KOPT-K1 (cell line): ENCODE data around the gene GRIA3.
"Not testable (repeated sequence)": the region's sequence is repeated elsewhere in the genome, so short reads cannot be mapped to it uniquely, and the experiment has no call there.

Experiments
- H3K27ac ChIP-seq: fragments of 200-600 bp; sonication (generic); 2 replicates; pipeline ENCODE4 v1.5.1; 2016; ENCODE audit warnings: antibody characterized with exemption, mild to moderate bottlenecking, low read depth, low read length; ENCODE audit not compliant: poor library complexity, severe bottlenecking
- H3K36me3 ChIP-seq: fragments of 200-600 bp; sonication (generic); 2 replicates; pipeline ENCODE4 v1.5.1; 2017; ENCODE audit warnings: antibody characterized with exemption, mild to moderate bottlenecking, low read length, moderate library complexity; ENCODE audit not compliant: insufficient read depth
- H3K9me3 ChIP-seq: fragments of 200-600 bp; sonication (generic); 2 replicates; pipeline ENCODE4 v1.5.1; 2017; ENCODE audit warnings: antibody characterized with exemption, low read length, mild to moderate bottlenecking; ENCODE audit not compliant: insufficient read depth, poor library complexity, severe bottlenecking

Gene GRIA3

GRCh38 chrX:123422875-123423274 is 238.8 kb downstream of the GRIA3 start:
- Histone ChIP-seq H3K9me3 (no peaks in the 10 kb centered on the region), H3K36me3 (no peaks in the 10 kb centered on the region), H3K27ac (no peak overlapping the region)

- Histone ChIP-seq H3K36me3 (no peaks in the 10 kb centered on the region), H3K9me3 (no peaks in the 10 kb centered on the region), H3K27ac (no peak overlapping the region)
Measured at GRCh38 chrX:123424546-123424945, 240.5 kb downstream of the GRIA3 start.

GRCh38 chrX:123425471-123425870 is 241.4 kb downstream of the GRIA3 start:
- H3K27ac ChIP-seq = no peak overlapping the region
- no peaks in the 10 kb centered on the region for H3K9me3 ChIP-seq
- H3K36me3 ChIP-seq = no peaks in the 10 kb centered on the region

GRCh38 chrX:123425904-123426303 is 241.8 kb downstream of the GRIA3 start:
- no peaks in the 10 kb centered on the region for H3K9me3 ChIP-seq
- H3K36me3 ChIP-seq = no peaks in the 10 kb centered on the region

GRCh38 chrX:123432361-123433150 is 248.5 kb downstream of the GRIA3 start:
- Histone ChIP-seq H3K27ac (no peak overlapping the region), H3K36me3 (no peaks in the 10 kb centered on the region), H3K9me3 (no peaks in the 10 kb centered on the region)

More at GRCh38 chrX:123425904-123426303, 241.8 kb downstream of the GRIA3 start:
- no peak overlapping the region for H3K27ac ChIP-seq

- no peaks in the 10 kb centered on the region for H3K36me3 ChIP-seq
- no peaks in the 10 kb centered on the region for H3K9me3 ChIP-seq
- H3K27ac ChIP-seq = no peak overlapping the region
Measured at GRCh38 chrX:123436512-123437136, 252.5 kb downstream of the GRIA3 start.

- H3K36me3 ChIP-seq, H3K9me3 ChIP-seq, H3K27ac ChIP-seq: not testable (repeated sequence)
Measured at GRCh38 chrX:123439926-123440325, 255.8 kb downstream of the GRIA3 start.

GRCh38 chrX:123442764-123443163 is 258.7 kb downstream of the GRIA3 start:
- Histone ChIP-seq H3K27ac (no peak overlapping the region), H3K9me3 (no peaks in the 10 kb centered on the region), H3K36me3 (no peaks in the 10 kb centered on the region)

- Histone ChIP-seq H3K27ac (no peak overlapping the region), H3K9me3 (no peaks in the 10 kb centered on the region), H3K36me3 (no peaks in the 10 kb centered on the region)
Measured at GRCh38 chrX:123447506-123447905, 263.4 kb downstream of the GRIA3 start.

- Histone ChIP-seq H3K27ac (no peak overlapping the region), H3K9me3 (no peaks in the 10 kb centered on the region), H3K36me3 (no peaks in the 10 kb centered on the region)
Measured at GRCh38 chrX:123449335-123449734, 265.3 kb downstream of the GRIA3 start.

- H3K27ac ChIP-seq = no peak overlapping the region
- H3K9me3 ChIP-seq = no peaks in the 10 kb centered on the region
- H3K36me3 ChIP-seq = no peaks in the 10 kb centered on the region
Measured at GRCh38 chrX:123450222-123450621, 266.1 kb downstream of the GRIA3 start.

GRCh38 chrX:123454712-123455431 is 270.8 kb downstream of the GRIA3 start:
- no peak overlapping the region for H3K27ac ChIP-seq
- no peaks in the 10 kb centered on the region for H3K9me3 ChIP-seq
- no peaks in the 10 kb centered on the region for H3K36me3 ChIP-seq

GRCh38 chrX:123455693-123456092 is 271.6 kb downstream of the GRIA3 start:
- no peaks in the 10 kb centered on the region for H3K9me3 ChIP-seq
- no peaks in the 10 kb centered on the region for H3K36me3 ChIP-seq
- H3K27ac ChIP-seq = no peak overlapping the region

- H3K27ac ChIP-seq = no peak overlapping the region
- no peaks in the 10 kb centered on the region for H3K9me3 ChIP-seq
- H3K36me3 ChIP-seq = no peaks in the 10 kb centered on the region
Measured at GRCh38 chrX:123464709-123465108, 280.6 kb downstream of the GRIA3 start.

- H3K9me3 ChIP-seq = no peaks in the 10 kb centered on the region
- no peaks in the 10 kb centered on the region for H3K36me3 ChIP-seq
- no peak overlapping the region for H3K27ac ChIP-seq
Measured at GRCh38 chrX:123468481-123468880, 284.4 kb downstream of the GRIA3 start.
